Thymus (tissue), 11 donors: ENCODE results near the gene KIFAP3. TPM values are rescaled to one million over a fixed set of nuclear protein-coding genes. Genes with fewer than 3 reads are reported as not detected.

Experiments used
- DNase-seq, 9 donors: peaks; one replicate each; pipeline ENCODE4 v3.0.0-alpha.2; 2013; ENCODE audit warnings: low spot score in 9 of 9, low read depth in 6 of 9, missing footprints in 1 of 9
- H3K27ac ChIP-seq, 2 donors: one replicate each; pipeline ENCODE4 v1.5.1; 2013; ENCODE audit warnings: control low read depth in 1 of 2, low read depth in 1 of 2, low read length in 1 of 2, mild to moderate bottlenecking in 1 of 2, moderate library complexity in 1 of 2
- H3K27me3 ChIP-seq, 2 donors: one replicate each; pipeline ENCODE4 v1.5.1; 2013; ENCODE audit warnings: low read length in 1 of 2; ENCODE audit not compliant: control insufficient read depth in 2 of 2, insufficient read depth in 1 of 2
- H3K36me3 ChIP-seq, 2 donors: one replicate each; pipeline ENCODE4 v1.5.1; 2013; ENCODE audit warnings: low read length in 1 of 2, mild to moderate bottlenecking in 1 of 2, moderate library complexity in 1 of 2; ENCODE audit not compliant: control insufficient read depth in 2 of 2, insufficient read depth in 2 of 2
- H3K4me1 ChIP-seq, 2 donors: one replicate each; pipeline ENCODE4 v1.5.1; 2013; ENCODE audit warnings: low read length in 2 of 2; ENCODE audit not compliant: control insufficient read depth in 2 of 2, insufficient read depth in 2 of 2
- H3K4me3 ChIP-seq, 2 donors: one replicate each; pipeline ENCODE4 v1.5.1; 2013; ENCODE audit warnings: low read length in 2 of 2, control low read depth in 1 of 2, mild to moderate bottlenecking in 1 of 2
- H3K9me3 ChIP-seq, 2 donors: one replicate each; pipeline ENCODE4 v1.5.1; 2013; ENCODE audit warnings: low read length in 1 of 2, mild to moderate bottlenecking in 1 of 2; ENCODE audit not compliant: control insufficient read depth in 2 of 2, insufficient read depth in 1 of 2
- WGBS: extraction: QIAGEN DNeasy Blood & Tissue Kit; methylation state at CpG from one replicate; pipeline ENCODE4 v1.1.7; 2013; 5-methylcytosine and 5-hydroxymethylcytosine counted together
- polyA plus RNA-seq: library from polyadenylated mRNA; stranded (reverse); fragments of 200-250 nt; gene quantifications from one replicate; pipeline ENCODE4 v1.2.3, GENCODE V29; 2013
- total RNA-seq: library from RNA; stranded (reverse); fragments of 120-200 nt; gene quantifications from one replicate; pipeline ENCODE4 v1.2.4, GENCODE V29; 2013
- donor health status: healthy.

The KIFAP3 gene
- total and polyA plus RNA-seq, 2 donors: 19.5 to 25.8 TPM

DNA sequence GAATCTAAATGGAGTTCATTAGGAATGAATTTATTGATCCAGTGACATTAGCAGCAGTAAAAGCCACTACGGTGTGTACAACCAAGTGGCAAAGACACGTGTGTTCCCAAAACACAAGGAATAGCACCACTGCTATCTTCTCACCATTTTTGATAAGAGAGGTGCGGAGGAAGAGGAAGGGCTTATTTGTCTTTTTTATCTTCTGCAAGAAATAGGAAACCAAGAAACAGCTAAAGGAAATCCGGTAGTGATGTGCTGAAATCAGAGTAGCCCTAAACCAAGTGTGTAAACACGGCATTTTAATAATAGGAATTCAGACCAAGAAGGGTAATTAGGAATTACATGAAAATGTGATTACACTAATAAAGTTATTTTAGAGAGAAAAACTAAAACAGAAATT lies 171.7 kb downstream of the KIFAP3 start:
- H3K27me3 ChIP-seq: peaks cover 0 to 2% of the 10 kb centered on the region in 2 donors
- no peak overlapping the region for H3K4me3 ChIP-seq
- H3K27ac ChIP-seq: peak overlapping the region in 1 of 2 donors; percentile 3
- WGBS: 35% methylated on average over 5 of the region's 5 CpGs
- H3K36me3 ChIP-seq: no peaks in the 10 kb centered on the region
- H3K4me1 ChIP-seq: no peaks in the 10 kb centered on the region
- DNase-seq: no peak
- no peaks in the 10 kb centered on the region for H3K9me3 ChIP-seq

DNA sequence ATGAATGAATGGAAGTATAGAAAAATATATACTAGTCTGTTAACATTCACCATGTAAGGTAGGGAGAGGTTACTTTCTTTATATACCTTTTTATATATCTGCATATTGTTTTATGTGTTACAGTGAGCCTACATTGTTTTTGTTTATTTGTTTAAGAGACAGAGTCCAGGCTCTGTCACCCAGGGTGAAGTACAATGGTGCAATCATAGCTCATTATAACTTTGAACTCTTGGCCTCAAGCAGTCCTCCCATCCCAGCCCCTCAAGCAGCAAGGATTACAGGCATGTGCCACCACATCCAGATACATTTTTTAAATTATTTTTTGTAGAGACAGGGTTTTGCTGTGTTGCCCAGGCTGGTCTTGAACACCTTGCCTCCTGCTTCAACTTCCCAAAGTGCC lies 173.4 kb downstream of the KIFAP3 start:
- Histone ChIP-seq H3K36me3 (no peaks in the 10 kb centered on the region), H3K27me3 (peaks cover 0 to 6% of the 10 kb centered on the region in 2 donors), H3K9me3 (no peaks in the 10 kb centered on the region), H3K4me3 (no peak overlapping the region), H3K27ac (no peak overlapping the region), H3K4me1 (no peaks in the 10 kb centered on the region)
- no peak for DNase-seq

DNA sequence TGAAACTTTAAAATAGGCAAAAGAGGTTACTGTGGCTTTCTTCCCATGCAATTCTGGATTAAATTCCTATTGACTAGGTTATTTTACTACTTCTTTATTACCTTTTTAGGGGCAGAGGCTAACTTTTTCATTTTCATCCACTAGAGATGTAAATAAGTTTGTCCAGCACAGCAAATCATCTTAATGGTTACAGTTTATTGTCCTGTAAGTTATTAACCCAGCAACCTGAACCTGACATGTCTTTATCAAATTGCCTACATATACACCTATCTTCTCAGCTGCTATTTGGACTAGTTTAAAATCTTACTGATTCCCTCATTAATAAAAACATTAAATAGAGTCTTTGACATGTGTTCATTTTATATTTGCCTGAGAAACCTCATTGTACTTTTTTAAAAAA lies 173.9 kb downstream of the KIFAP3 start:
- H3K36me3 ChIP-seq: no peaks in the 10 kb centered on the region
- H3K4me3 ChIP-seq: no peak overlapping the region
- H3K27ac ChIP-seq: no peak overlapping the region
- no peaks in the 10 kb centered on the region for H3K9me3 ChIP-seq
- peaks cover 0 to 6% of the 10 kb centered on the region in 2 donors for H3K27me3 ChIP-seq
- DNase-seq: no peak
- no peaks in the 10 kb centered on the region for H3K4me1 ChIP-seq

DNA sequence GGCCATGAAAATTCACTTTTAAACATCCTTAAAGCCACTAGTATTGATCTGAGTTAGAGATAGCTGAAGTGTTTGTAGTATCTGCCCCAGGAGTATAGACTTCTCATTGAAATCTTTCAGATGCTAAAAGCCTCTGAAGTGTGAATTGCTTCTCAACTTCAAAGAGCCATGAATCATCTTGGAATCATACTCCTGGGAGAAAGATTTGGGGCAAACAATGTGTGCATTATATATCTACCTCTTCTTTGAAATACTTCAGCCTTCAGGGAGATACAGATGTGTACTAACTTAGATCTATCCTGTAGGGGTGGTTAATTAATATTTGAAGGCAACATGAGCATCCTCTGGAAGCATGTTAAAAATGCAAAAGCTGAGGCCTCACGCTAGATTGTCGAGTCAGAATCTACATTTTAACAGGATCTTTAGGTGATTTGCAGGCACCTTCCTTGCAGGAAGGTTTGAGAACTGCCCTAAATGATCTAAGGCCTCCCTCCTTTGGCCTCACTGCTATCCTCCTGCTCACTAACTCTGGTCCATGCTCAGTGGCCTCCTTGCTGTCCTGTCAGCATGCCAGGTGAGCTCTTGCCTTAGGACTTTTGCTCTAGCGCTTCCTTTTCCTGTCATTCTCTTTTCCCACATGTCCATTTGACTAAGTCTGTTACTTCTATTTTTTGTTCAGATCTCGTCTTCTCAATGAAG lies 174.8 kb downstream of the KIFAP3 start:
- H3K9me3 ChIP-seq: no peaks in the 10 kb centered on the region
- no peak overlapping the region for H3K27ac ChIP-seq
- H3K36me3 ChIP-seq: no peaks in the 10 kb centered on the region
- H3K4me3 ChIP-seq: no peak overlapping the region
- H3K27me3 ChIP-seq: peaks cover 0 to 6% of the 10 kb centered on the region in 2 donors
- H3K4me1 ChIP-seq: peaks cover under 1 to 1% of the 10 kb centered on the region in 2 donors
- no peak for DNase-seq
- 82% methylated on average over 4 of the region's 4 CpGs for WGBS

DNA sequence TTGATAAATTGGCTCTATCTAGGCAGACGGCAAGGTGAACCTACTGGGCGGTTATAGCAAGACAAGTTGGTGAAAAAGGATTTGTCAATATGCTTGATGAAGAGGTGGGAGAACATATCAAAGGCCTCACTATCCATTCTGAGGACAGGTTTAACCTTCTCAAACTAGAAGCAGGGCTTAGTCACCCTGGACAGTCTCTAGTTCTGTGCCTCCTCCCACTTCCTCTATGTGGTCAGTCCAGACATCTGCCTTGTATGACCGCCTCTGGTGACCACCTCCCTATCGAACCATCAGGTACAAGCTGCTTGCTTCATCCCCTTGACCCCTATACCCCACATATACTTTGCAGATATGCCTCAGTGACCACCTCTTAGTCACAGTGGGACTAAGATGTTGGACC lies 178.5 kb downstream of the KIFAP3 start:
- no peak for DNase-seq
- no peaks in the 10 kb centered on the region for H3K36me3 ChIP-seq
- no peak overlapping the region for H3K4me3 ChIP-seq
- peaks cover 17 to 21% of the 10 kb centered on the region in 2 donors for H3K4me1 ChIP-seq
- H3K27me3 ChIP-seq: peaks cover 0 to 6% of the 10 kb centered on the region in 2 donors
- H3K27ac ChIP-seq: no peak overlapping the region
- WGBS: 96% methylated on average over 4 of the region's 4 CpGs
- H3K9me3 ChIP-seq: no peaks in the 10 kb centered on the region

DNA sequence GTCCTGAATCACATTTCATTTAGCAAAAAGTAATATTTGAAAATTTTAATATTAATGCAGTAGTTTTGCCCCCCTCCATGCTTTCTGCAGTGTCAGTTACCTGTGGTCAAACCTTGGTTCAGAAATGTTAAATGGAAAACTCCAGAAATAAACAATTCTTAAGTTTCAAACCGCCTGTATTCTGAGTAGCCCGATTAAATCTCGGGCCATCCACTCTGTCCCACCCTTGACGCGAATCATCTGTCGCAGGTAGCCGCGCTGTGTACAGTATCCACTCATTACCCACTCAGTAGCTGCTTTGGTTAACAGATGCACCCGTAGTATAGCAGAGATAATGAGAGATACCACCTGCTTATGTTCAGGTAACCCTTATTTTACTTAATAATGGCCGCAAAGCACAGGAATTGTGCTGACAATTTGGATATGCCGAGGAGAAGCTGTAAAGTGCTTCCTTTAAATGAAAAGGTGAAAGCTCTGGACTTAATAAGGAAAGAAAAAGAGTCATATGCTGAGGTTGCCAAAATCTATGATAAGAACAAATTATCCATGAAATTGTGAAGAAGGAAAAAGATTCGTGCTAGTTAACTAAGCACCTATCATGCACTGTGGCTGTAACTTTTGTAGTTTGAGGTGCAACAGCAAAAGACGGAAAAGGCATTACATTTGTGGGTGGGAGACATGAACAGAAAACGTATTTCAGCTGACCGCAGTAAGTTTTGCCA lies 179.9 kb downstream of the KIFAP3 start:
- WGBS: 44% methylated on average over 15 of the region's 15 CpGs
- peaks cover 23 to 25% of the 10 kb centered on the region in 2 donors for H3K4me1 ChIP-seq
- H3K27me3 ChIP-seq: peaks cover 0 to 6% of the 10 kb centered on the region in 2 donors
- peak overlapping the region; percentile 74 to 98 for H3K27ac ChIP-seq
- no peaks in the 10 kb centered on the region for H3K9me3 ChIP-seq
- no peak for DNase-seq
- no peaks in the 10 kb centered on the region for H3K36me3 ChIP-seq
- H3K4me3 ChIP-seq: peak overlapping the region; percentile 80 to 87

DNA sequence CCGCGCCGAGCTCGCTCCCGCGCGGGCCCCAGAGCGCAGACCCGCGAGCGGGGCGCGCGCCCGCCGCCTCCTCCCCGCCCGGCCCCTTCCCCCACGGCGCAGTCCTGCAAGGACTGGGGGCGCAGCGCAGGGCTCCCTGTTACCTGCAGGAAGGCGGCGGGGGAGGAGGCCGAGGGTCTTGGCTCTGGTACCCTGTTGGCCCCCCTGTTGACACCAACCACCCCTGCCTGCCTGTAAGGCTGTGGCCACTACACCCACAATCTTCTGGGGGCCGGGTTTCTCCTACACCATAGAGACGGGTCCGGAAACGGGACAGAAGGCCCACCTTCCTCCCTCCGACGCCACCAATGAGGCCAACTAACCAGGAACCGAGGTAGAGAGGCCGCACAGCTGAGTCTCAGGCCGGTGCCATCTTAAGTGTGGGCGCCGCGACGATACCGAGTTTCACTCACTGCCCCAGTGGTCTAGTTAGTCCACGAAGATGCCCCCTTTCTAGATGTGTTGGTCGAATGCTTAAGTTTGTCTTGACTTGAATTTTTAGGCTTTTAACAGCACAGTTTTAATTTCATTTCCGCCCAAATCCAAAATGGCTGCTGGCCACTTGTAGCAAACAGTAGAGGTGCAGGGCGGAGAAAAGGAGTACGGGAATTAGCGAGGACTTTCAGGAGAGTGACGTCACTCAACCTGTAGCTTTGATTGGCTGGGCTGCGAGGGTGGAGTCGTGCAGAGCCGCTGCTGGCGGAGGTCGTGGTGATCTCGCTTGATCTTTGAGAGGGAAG lies 180.7 kb downstream of the KIFAP3 start, which contains the start of gene SCYL3:
Gene SCYL3 (minus strand): TSS at position 252 of the 779 bp plus-strand sequence. CDS start 5,056 bp downstream, outside the sequence.
- Histone ChIP-seq H3K27ac (peak within 1 kb of the TSS; percentile 98), H3K9me3 (no peaks in the 10 kb centered on the region), H3K4me1 (peaks cover 23 to 25% of the 10 kb centered on the region in 2 donors), H3K4me3 (peak within 1 kb of the TSS; percentile 80 to 87), H3K36me3 (no peaks in the 10 kb centered on the region), H3K27me3 (peaks cover 0 to 6% of the 10 kb centered on the region in 2 donors)
- DNase-seq: peak; percentile 94 to 100 (median 96)
- WGBS: under 1% methylated on average over 52 of the region's 52 CpGs

DNA sequence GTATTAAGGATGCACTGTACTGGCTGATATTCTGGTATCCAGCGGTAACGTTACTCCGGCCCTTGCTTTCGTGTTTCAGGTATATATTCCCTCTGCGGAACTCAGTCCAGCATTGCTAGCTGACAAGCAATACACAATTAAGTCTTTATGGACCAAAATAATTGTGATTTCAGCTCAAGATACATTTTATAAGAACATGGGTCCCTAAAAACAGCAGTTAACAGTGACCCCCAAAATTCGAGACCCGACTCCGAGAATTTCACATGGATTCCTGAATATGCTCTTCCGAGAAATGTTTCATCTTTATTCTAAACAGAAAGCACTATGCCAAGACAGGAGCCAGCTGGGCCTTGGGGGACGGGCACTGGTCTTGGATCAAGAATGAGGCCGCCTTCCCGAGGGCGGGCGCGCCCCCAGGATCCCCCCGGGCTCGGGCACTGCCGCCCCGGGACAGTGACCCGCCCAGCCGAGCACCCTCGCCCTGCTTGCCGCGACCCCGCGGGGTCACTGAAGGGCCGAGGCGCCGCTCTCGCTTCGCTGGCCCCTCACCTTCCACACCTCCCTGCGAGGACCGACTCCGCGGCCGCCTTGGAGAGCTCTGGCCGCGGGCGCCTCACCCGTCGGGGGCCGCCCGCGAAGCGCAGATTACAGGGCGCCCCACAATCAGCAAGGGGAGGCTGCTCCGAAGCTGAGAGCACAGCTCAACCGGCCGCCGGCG lies 181.4 kb downstream of the KIFAP3 start:
- peak in 5 of 9 donors; percentile 16 to 31 (median 28) for DNase-seq
- 1% methylated on average over 51 of the region's 51 CpGs for WGBS
- Histone ChIP-seq H3K36me3 (peaks cover 0 to 6% of the 10 kb centered on the region in 2 donors), H3K27me3 (peaks cover 0 to 4% of the 10 kb centered on the region in 2 donors), H3K4me3 (peak overlapping the region; percentile 80 to 87), H3K27ac (peak overlapping the region; percentile 98), H3K9me3 (no peaks in the 10 kb centered on the region), H3K4me1 (peaks cover 23 to 25% of the 10 kb centered on the region in 2 donors)
